HEK293T (cell line): Measurements from ENCODE around the gene ERC2.
A peak's percentile ranks its signal among the peaks of the same experiment; 100 is the strongest.

Source experiments
- CTCF ChIA-PET: fragments of 350-600 bp; formaldehyde crosslinking; extraction: SDS; loops from one replicate; lab custom pipeline; 2021; ENCODE audit warnings: antibody characterized with exemption, inconsistent platforms; lab: Yijun Ruan, JAX
- POLR2A ChIA-PET: fragments of 350-600 bp; formaldehyde crosslinking; extraction: SDS; loops from one replicate; lab custom pipeline; 2020; ENCODE audit warnings: antibody characterized with exemption, inconsistent platforms; lab: Yijun Ruan, JAX
- DNase-seq: peaks from one replicate; pipeline ENCODE4 v3.0.0; 2012; ENCODE audit warnings: mixed read lengths; ENCODE audit errors: extremely low spot score
- ARNT ChIP-seq: fragments of 450-650 bp; IDR thresholded peaks from 2 replicates; pipeline ENCODE4 v1.6.1; 2017; ENCODE audit warnings: mild to moderate bottlenecking
- BHLHE40 ChIP-seq: fragments of 450-650 bp; IDR thresholded peaks from 2 replicates; pipeline ENCODE4 v1.6.1; 2016; ENCODE audit warnings: mild to moderate bottlenecking, moderate library complexity, borderline replicate concordance
- CTBP1 ChIP-seq: fragments of 450-650 bp; IDR thresholded peaks from 2 replicates; pipeline ENCODE4 v1.6.1; 2016; ENCODE audit warnings: borderline replicate concordance
- ELF4 ChIP-seq: fragments of 450-650 bp; IDR thresholded peaks from 2 replicates; pipeline ENCODE4 v1.6.1; 2017; ENCODE audit warnings: antibody characterized with exemption
- FOXA1 ChIP-seq: fragments of 450-650 bp; IDR thresholded peaks from 2 replicates; pipeline ENCODE4 v1.6.1; 2016; ENCODE audit warnings: mild to moderate bottlenecking
- FOXK2 ChIP-seq: fragments of 450-650 bp; IDR thresholded peaks from 2 replicates; pipeline ENCODE4 v1.6.1; 2016; ENCODE audit warnings: mild to moderate bottlenecking
- FOXM1 ChIP-seq: fragments of 450-650 bp; IDR thresholded peaks from 2 replicates; pipeline ENCODE4 v1.6.1; 2017; ENCODE audit warnings: mild to moderate bottlenecking, borderline replicate concordance
- HDGF ChIP-seq: fragments of 450-650 bp; IDR thresholded peaks from 2 replicates; pipeline ENCODE4 v1.6.1; 2017; ENCODE audit warnings: antibody characterized with exemption, borderline replicate concordance
- L3MBTL2 ChIP-seq: fragments of 450-650 bp; conservative IDR thresholded peaks from 2 replicates; pipeline ENCODE4 v1.6.1; 2016; ENCODE audit warnings: mild to moderate bottlenecking
- LEF1 ChIP-seq: fragments of 450-650 bp; IDR thresholded peaks from 2 replicates; pipeline ENCODE4 v1.6.1; 2017; ENCODE audit warnings: mild to moderate bottlenecking, borderline replicate concordance
- NFRKB ChIP-seq: fragments of 450-650 bp; IDR thresholded peaks from 2 replicates; pipeline ENCODE4 v1.6.1; 2016; ENCODE audit warnings: mild to moderate bottlenecking, moderate library complexity
- PKNOX1 ChIP-seq: fragments of 450-650 bp; IDR thresholded peaks from 2 replicates; pipeline ENCODE4 v1.6.1; 2016
- SP1 ChIP-seq: fragments of 450-650 bp; IDR thresholded peaks from 2 replicates; pipeline ENCODE4 v1.6.1; 2017
- SUZ12 ChIP-seq: fragments of 450-650 bp; IDR thresholded peaks from 2 replicates; pipeline ENCODE4 v1.6.1; 2016; ENCODE audit warnings: mild to moderate bottlenecking
- TARDBP ChIP-seq: fragments of 450-650 bp; IDR thresholded peaks from 2 replicates; pipeline ENCODE4 v1.6.1; 2016
- ZNF384 ChIP-seq: fragments of 450-650 bp; IDR thresholded peaks from 2 replicates; pipeline ENCODE4 v1.6.1; 2016

Gene ERC2

GRCh38 chr3:55742832-55743136, 725.5 kb downstream of the ERC2 start:
- POLR2A ChIA-PET = interaction anchor here (1.2 kb wide), 1 partner anchor 9 kb away, joined by 3 read pairs; no protein-coding TSS in a partner anchor
- no peak for DNase-seq
- CTCF ChIA-PET = no interaction called here
- no peak for TF ChIP-seq ZNF384
- no peak for TF ChIP-seq HDGF
- no peak for TF ChIP-seq PKNOX1
- no peak for TF ChIP-seq L3MBTL2
- no peak for TF ChIP-seq ARNT
- TF ChIP-seq TARDBP = no peak
- no peak for TF ChIP-seq CTBP1
- no peak for TF ChIP-seq LEF1
- TF ChIP-seq SP1 = no peak
- TF ChIP-seq SUZ12 = no peak
- TF ChIP-seq BHLHE40 = no peak
- TF ChIP-seq FOXA1 = no peak
- no peak for TF ChIP-seq FOXK2
- TF ChIP-seq ELF4 = no peak
- no peak for TF ChIP-seq FOXM1
- TF ChIP-seq NFRKB = no peak

GRCh38 chr3:55742022-55742831, 726.0 kb downstream of the ERC2 start:
- CTCF ChIA-PET = interaction anchor here (0.6 to 0.8 kb wide), 2 partner anchors 38 to 1002 kb away, joined by 3 read pairs; no protein-coding TSS in a partner anchor
- POLR2A ChIA-PET = interaction anchor here (1.2 kb wide), 1 partner anchor 10 kb away, joined by 3 read pairs; no protein-coding TSS in a partner anchor
- no peak for DNase-seq
- no peak for TF ChIP-seq TARDBP
- no peak for TF ChIP-seq SUZ12
- no peak for TF ChIP-seq BHLHE40
- TF ChIP-seq FOXA1 = no peak
- TF ChIP-seq L3MBTL2 = no peak
- TF ChIP-seq LEF1 = no peak
- TF ChIP-seq ZNF384 = no peak
- TF ChIP-seq FOXK2 = no peak
- TF ChIP-seq ARNT = no peak

- ChIA-PET POLR2A (no interaction called here), CTCF (interaction anchor here (0.7 kb wide), 1 partner anchor 185 kb away, joined by 3 read pairs; no protein-coding TSS in a partner anchor)
- DNase-seq = no peak
- TF ChIP-seq ELF4 (no peak), NFRKB (no peak), FOXK2 (no peak), PKNOX1 (no peak), TARDBP (no peak), BHLHE40 (no peak), LEF1 (no peak), L3MBTL2 (no peak), CTBP1 (no peak), ARNT (no peak), SP1 (no peak), ZNF384 (no peak), SUZ12 (no peak), FOXA1 (no peak), HDGF (no peak), FOXM1 (no peak)
These were observed 731.1 kb downstream of the ERC2 start for GRCh38 chr3:55737186-55737585.

GRCh38 chr3:55735976-55736375, 732.3 kb downstream of the ERC2 start:
- POLR2A ChIA-PET = no interaction called here
- no peak for DNase-seq
- TF ChIP-seq TARDBP (no peak), BHLHE40 (no peak), ELF4 (no peak), LEF1 (no peak), NFRKB (no peak), CTBP1 (no peak), ARNT (no peak), FOXM1 (no peak), ZNF384 (no peak)
- CTCF ChIA-PET = no interaction called here

GRCh38 chr3:55731741-55732140, 736.5 kb downstream of the ERC2 start:
- TF ChIP-seq SP1 (no peak), TARDBP (no peak), HDGF (no peak), FOXM1 (no peak), BHLHE40 (no peak), L3MBTL2 (no peak), ARNT (no peak), LEF1 (no peak), PKNOX1 (no peak)
- no peak for DNase-seq
- POLR2A ChIA-PET = no interaction called here
- CTCF ChIA-PET = no interaction called here

GRCh38 chr3:55729546-55729945, 738.7 kb downstream of the ERC2 start:
- ChIA-PET POLR2A (no interaction called here), CTCF (no interaction called here)
- TF ChIP-seq TARDBP (no peak), FOXA1 (no peak), PKNOX1 (no peak), CTBP1 (no peak), SP1 (no peak), FOXM1 (no peak), ZNF384 (peak; percentile 73)
- DNase-seq = no peak
